Activated CD4-positive, alpha-beta T cell treated with anti-CD3 and anti-CD28 coated beads, Interleukin-2, Interleukin-6, amounts not matched to agents 100 ng/mL and 50 ng/mL, durations not matched to agents 16 hours and 8 hours (primary cell): ENCODE results near the gene CPSF4.
A peak's percentile ranks its signal among the peaks of the same experiment; 100 is the strongest.

Source experiments
- DNase-seq: peaks from one replicate; pipeline ENCODE4 v3.0.0-alpha.2; 2020

The CPSF4 gene

DNA sequence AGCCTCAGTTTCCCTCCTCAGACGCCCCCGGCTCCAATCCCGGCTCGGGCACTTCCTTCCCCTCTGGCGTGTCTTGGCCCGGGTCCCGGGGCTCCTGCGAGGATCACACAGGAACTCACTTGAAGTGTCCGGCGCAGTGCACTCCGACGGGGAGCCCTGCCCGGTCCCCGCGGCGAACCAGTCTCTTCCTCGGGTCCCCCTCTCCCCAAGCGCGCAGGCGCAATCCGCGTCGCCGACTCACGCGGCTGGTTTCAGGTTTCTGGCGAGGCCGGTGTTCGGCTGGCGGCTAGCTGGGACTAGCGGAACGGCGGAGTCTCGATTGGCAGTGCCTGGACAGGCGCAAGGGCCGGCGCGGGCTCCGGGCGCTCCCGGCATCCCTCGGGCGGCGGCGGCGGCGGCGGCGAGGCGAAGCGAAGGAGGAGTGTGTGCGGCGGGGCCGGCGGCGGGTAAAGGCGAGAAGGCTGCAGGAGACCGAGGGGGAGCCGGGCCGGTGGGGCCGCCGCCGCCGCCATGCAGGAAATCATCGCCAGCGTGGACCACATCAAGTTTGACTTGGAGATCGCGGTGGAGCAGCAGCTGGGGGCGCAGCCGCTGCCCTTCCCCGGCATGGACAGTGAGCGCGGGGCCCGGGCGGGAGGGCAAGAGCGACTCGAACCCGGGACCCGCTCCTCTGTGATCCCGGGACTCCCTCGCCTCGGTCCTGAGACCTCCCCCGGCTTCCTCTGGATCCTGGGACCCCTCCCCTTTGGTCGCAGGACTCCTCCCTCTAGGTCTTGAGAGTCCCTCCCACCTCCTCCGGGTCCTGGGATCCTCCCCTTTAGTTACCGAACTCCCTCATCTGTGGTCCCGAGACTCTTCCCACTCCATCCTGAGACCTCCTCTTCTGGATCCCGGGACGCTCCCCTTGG is at the start of gene CPSF4, which contains the start of gene PTCD1:
Gene CPSF4 (plus strand): TSS at position 371 of the 908 bp plus-strand sequence. CDS start 140 bp downstream, at position 511.
Gene PTCD1 (minus strand): TSS at position 226 of the 908 bp plus-strand sequence. CDS start 3,556 bp downstream, outside the sequence.
- peak; percentile 97 for DNase-seq

DNA sequence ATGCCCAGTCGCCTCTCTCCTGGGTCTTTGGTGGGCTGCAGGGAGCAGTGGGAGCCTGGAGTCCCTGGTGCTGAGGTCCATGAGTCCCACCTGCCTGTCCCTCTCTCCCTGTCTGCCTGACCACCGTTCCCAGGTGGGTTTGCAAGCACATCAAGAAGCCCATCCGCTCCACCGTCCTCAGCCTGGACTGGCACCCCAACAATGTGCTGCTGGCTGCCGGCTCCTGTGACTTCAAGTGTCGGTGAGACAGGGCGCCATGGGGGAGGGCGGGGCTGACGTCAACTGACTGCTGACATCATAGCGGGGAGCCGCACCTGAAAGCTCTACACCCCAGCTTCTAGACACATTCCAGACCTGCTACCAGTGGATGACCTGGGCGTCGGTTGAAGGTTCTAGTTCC is 49.0 kb upstream of the CPSF4 start:
- no peak for DNase-seq

DNA sequence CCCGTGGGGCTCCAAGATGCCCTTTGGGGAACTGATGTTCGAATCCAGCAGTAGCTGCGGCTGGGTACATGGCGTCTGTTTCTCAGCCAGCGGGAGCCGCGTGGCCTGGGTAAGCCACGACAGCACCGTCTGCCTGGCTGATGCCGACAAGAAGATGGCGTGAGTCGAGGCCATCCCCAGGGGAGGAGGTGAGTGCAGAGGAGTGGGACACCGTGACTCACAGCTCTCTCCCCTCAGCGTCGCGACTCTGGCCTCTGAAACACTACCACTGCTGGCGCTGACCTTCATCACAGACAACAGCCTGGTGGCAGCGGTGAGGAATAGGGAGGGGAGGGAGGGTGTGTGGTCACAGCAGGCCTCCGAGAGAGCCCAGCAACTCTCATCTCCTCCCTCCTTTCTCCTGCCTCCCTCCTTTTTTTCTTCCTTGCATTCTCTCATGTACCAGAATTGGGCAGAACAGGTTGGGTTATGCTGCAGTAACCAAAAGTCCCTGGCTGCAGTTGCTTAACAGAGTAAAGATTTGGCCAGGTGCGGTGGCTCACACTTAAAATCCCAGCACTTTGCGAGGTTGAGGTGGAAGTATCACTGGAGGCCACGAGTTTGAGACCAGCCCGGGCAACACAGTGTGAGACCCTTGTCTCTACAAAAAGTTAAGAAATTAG is 47.7 kb upstream of the CPSF4 start:
- DNase-seq: no peak

DNA sequence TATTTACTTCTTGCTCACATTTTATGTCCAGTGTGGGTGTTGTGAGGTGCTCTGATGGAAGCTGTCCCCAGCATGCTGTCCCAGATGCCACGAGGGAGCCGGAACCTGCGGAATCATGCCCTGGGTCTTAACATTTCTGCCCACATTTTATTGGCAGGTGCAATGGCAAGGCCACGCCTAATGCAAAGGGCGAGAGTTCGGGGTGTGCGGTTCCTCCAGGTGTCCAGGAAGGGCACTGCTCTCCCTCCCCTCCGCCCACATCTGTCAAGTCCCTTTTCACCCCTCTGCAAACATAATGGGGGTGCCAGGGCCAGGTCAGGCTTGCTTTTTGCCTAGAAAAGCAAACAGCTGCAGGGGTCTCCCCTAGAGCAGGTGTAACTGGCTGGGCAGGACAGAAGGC is 46.7 kb upstream of the CPSF4 start:
- no peak for DNase-seq

DNA sequence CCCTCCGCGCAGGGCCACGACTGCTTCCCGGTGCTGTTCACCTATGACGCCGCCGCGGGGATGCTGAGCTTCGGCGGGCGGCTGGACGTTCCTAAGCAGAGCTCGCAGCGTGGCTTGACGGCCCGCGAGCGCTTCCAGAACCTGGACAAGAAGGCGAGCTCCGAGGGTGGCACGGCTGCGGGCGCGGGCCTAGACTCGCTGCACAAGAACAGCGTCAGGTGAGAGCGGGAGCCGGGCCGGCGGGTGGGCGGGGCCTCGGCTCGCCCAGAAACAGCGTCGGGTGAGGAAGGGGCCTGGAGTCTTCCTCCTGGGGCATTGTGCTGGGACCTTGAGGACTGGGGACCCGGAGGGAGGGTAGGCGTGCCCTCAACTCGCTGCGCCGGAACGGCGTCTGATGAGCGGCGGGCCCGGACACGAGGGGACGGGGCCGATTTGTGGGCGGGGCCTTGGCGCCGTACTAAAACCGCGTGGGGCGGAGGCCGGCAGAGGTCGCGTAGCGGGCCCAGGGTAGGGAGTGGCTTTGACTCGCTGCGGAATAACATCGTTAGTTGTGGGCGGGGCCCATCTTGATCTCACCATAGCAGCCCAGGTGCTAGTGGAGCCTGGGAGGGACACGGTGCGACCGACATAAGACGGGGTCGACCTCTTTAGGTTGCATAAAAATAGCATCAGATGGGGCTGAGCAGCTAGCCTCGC is 45.9 kb upstream of the CPSF4 start:
- DNase-seq: peak; percentile 84

DNA sequence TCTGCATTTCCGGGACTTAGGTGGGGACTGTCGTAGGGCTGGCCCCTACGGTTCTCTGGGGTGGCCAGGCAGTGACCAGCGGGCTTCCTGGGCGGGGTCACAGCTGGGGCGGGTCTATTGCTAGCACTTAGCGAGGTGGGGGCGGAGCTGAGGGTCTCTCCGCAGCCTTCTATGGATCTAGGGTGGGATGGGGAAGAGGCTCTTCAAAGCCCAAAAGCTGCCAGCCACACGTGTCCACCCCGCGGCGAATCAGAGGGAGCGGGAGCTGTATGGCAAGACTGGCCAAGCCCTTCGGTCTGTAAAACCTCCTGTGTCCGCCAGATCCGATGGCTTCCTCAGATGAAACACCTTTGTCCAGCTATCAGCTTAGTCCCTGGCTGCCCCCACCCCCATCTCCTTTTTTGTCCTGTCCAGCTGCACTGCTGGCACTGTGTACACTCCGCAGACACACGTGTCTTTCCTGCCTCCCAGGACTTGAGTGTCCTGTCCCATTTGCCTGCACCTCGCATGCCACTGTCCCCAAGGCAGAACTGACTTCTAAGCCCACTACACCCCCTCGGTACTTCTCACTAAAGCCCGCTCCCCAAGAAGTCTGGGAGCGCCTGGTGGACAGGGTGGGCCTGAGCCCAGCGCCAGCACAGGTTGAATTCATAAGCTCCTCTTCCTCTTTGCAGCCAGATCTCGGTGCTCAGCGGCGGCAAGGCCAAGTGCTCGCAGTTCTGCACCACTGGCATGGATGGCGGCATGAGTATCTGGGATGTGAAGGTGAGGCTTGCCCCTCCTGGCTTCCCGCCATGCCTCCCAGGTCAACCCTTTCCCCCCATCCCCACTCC is 45.2 kb upstream of the CPSF4 start:
- DNase-seq: no peak

DNA sequence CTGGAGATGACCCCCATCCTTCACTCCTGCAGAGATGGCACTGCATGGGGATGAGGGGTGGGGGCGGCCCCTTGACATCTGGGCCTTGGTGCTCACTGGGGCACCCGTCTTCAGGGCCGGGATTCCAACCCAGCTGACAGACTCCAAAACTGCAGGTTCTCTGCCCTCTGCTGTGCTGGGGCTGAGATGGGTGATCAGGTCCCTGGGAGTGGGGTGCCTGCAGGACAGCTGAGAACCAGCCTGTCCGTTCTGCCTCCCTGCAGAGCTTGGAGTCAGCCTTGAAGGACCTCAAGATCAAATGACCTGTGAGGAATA is 44.6 kb upstream of the CPSF4 start:
- DNase-seq: no peak

DNA sequence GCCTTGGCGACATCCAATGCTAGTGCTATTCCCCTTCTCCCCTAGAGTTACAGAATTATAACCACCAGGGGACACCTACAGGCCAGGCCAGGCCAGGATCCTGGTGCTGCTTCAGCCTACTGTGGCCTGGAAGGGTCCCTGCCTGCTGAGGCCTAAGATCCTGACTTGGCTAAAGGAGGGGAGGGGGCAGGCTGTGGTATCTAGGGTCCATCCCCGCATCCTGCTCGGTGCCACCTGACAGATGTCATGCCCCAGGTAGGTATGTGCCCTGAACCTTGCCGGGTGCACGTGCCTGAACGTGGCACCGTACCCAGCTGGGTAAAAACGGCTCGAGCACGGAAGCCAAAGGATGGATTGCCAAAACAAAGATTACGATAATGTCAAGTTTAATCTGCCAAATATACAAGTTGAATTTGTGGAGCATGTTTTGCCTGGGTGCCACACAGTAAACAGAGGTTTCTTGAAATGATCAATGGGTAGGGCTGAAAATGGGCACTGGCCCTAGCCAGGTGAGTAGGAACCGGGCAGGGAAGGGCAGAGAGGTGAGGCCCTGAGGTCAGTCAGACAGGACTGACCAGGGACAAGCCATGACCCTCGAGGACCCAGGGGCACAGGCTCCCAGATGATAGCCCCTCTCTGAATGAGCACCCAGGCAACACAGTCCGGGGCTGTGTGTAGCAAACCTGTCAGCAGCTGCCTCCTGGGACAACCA is 43.0 kb upstream of the CPSF4 start:
- DNase-seq: no peak

DNA sequence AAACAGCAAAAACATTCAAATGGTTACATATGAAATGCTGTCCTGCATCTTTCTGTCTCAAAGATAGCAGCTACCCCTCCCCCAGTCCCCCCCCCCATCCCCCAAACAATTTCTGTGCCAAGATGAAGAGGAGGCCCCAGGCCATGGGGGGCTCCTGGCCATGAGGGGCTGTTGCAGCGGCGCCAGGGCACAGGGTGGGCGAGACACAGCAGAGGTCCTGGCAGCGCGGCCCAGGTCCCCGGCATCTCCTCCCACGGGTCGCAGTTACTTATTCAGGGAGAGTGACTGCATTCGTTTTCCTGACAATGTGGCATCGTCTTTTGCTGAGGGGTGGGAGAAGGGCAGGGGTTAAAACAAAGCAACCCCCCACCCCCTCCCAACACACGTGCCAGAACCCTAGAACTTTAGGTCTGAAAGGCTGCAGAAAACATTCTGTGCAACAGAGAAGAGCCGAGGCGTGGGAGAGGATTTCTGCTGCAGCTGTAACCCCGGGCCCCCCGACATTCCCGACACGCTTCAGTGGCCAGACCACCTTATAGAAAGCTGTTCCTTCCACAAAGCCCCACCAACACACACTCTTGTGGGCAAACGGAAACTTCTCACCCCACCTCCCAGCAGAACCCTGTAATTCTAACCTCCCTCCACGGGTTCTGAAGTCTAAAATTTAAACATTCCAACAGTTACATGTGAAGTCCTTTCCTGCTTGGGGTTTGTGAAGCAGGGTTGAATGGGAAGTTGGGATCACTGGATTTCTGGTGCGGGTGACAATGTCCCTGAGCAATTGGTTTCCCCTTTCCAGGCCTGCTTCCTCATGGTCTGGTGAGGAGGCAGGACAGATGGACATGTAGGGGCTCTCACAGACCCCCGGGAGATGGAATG is 42.1 kb upstream of the CPSF4 start:
- DNase-seq: no peak

DNA sequence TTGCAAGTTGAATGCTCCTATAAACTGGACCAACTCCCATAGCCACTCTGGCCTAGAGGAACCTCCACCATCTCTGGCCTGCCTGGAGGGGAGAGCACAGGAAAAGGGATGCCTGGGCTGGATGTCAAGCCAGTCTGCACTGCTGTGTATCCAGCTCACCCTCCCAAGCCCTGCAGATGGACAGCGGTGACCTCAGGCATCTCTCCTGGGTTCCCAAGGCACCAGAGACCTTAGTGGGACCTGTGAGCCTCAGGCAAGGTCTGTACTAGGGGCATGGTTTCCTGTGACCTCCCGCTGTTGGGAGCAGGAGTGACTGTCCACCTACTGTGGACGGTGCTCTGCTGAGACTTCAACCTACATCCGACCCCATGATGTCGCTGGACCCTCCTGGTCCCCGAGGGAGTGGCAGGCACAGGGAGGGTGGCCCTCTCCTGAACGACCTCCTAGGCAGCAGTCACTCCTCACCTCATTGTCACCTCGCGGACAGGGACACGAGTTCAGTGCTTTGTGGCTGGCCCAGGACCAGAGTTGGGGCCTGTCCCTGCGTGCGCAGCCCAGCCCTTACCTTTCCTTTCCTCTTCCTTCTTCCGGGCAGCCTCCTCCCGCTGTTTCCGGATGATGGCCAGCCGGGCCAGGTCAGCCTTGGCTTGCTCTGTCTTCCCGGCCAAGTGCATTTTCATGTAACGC is 41.3 kb upstream of the CPSF4 start:
- no peak for DNase-seq

DNA sequence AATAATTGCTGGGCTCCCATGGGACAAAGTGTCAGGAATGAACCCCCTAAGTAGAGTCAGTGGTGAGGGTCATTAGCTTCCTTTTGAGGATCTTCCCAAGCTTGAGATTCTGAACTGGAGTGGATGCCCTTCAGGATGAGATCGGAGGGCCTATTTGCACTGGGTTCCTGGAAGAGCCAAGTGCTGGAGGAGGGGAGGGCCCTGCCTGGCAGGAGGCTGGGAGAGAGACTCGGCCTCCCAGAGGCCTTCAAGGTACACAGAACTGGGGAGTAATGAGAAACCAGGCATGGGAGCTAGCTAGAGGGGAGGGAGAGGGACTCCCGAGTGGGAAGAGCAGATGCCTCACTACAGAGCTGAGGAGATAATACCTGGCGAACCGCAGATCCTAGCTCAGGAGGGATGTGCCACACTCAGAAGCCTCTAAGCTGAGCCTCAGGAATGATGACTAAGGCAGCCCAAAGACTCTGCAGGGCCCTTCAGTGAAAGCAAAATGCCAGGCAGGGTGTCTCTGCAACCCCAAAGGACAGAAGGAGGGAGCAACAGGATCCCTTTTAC is 39.8 kb upstream of the CPSF4 start:
- DNase-seq: no peak

DNA sequence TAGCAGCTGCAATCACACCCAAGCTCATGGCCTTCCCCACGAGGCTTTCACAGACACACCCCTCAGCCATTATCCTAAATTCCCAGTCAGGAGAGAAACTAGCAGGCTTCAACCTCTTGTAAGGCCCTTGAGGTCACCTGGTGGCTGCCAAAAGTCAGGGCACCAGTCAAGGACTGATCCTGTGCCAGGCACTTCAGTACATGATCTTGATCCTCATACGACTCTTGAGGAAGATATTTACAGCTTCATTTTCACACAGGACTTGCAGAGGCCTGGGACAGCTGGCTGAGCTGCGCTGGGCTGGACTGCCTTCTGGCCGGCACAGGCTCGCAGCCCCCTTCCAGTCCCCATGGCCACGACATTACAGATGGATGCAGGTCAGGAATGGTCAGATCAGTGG is 39.1 kb upstream of the CPSF4 start:
- DNase-seq: no peak

DNA sequence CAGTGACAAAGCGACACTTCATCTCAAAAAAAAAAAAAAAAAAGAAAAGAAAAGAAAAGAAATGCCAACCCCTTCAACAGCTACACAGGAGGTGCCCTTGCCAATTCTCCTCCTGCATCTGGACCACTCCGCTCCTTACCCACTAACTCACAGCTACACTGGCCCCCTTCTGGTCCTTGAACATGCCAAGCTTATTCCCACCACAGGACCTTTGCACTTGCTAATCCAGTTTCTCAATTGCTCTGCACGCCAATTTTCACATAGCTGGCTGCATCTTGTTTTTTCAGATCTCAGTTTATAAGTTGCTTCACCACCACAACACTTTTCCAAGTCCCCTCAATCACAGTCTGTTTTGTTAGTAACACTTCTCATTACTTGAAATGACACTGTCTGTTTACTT is 35.9 kb upstream of the CPSF4 start:
- no peak for DNase-seq

DNA sequence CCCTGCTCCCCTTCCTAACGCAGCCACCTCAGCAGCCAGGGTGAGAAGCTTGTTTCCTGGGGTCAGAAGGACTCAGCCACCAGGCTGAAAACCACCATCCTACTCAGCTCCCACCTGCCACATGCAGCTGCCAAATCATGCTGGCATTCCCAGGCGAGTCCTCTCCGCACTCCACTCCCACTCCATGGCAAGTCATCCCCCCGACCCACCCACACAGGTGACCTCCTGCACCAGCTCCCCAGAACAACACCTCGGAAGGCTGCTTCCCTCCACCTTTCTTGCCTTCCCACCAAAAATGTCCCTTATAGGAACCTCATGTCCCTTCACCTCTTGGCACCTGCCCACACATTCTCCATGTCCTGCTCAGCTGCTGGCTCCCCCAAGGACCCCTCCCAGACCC is 35.0 kb upstream of the CPSF4 start:
- DNase-seq: no peak

DNA sequence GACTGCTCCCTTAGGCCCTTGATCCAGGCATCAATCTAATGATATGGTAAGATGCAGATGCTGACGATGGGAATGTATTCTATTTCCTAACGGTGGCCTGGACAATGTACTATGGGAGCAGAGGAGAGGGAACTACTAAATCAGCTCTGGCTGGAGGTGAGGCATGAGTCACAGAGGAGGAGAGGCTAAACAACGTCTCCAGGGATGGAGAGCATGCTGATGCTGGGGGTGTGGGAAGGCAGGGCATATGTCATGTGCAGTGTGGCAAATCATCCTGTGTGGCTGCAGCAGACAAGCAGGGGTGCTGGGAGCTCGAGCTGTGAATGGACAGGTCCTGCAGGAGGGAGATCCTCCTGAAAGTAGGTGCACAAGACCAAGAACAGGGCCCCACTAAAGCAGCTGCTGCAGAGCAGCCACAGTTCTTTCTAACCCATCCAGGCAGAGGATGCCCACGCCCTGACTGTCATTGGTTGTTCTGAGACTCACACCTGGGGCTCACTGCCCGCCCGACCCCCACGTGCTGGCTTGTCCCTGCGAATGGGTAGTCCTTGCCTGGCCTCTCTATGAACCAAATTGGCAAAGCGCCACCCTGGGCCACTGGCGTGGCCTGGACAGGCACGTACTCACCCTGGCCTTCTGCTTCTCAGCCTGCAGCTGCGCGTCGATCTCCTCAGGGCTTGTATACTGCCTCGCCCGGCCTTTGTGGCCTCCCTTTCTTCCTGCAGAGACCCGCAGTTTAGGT is 34.3 kb upstream of the CPSF4 start:
- DNase-seq: no peak

DNA sequence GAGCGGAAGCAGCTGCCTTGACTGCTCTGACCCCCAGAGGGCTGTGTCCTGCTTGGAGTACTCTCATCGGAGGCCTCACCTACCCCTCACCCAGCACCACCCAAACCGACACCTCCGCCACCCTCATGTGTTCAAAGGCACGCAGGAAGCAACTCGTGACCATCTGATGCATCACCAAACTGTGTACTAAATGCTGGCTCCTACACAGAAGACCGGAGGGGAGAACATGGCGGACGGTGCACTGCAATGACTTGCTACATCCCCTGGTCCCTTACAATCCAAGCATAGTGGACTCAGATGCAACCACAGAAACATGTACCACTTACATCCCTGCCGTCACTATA is 33.8 kb upstream of the CPSF4 start:
- no peak for DNase-seq

DNA sequence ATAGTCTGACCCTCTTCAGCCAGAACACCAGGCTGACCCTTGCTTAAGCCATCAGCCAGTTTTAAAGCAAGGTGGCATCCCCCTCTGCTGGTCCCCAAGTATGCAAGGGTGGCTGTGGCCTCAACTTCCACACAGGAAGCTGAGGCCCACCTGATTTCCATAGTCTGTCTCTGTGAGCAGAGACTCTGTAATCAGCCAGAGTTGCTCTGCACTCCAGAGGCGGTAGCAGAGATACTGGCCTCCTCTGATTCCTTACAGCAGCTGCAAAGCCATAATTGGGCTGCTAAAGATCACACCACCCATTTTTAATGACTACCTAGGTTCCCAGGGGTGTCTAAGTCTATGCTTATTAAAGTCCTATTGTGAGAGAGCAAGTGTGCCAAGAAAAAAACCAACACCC is 32.2 kb upstream of the CPSF4 start:
- no peak for DNase-seq

DNA sequence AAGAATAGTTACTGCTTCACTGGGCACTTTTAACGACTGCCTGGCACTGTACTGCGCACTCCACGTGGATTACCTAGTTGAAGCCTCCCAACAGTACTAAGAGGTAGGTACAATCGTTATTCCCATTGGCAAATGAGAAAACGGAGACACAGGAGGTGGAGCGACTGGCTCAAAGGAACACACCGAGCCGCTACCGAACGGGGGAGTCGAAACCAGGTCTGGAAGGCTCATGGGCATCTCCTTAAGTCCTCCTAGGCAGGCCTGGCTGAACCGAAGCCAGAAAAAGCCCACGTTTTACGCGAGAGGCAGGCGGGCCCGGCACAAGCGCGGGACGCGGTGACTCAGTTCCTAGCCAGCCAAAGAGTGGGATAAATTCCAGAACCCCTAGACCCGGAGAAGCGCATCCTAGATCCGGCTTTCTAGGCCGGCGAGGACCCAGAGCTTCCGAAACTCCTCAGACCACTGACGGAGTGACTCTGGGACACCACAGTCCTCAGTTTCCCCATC is 30.8 kb upstream of the CPSF4 start:
- no peak for DNase-seq
